ENCODE measurements around the gene ECE1. TPM values are rescaled to one million over a fixed set of nuclear protein-coding genes. Genes with fewer than 3 reads are reported as not detected.

Gene ECE1
- total and polyA plus RNA-seq, 2 donors (not counting 3 experiments of a cell fraction or from before 2014, with no cell fraction given): 437 to 562 TPM

- DNase-seq (ENCODE audit: low read depth, low spot score) (no peak), FAIRE-seq (no peak)
- Histone ChIP-seq H3K4me2 (ENCODE audit: insufficient read depth, low read length) (no peak overlapping the region), H2AFZ (ENCODE audit: low read depth, low read length) (no peak overlapping the region), H3K4me3 (replicated peaks in 1 of 3; ENCODE audit: insufficient read depth in 1 of 3, low read depth in 1 of 3, low read length in 3 of 3) (no peak overlapping the region), H4K20me1 (replicated peaks; ENCODE audit: control insufficient read depth, extremely low read depth, insufficient read depth, low read length) (no peaks in the 10 kb centered on the region), H3K36me3 (ENCODE audit: control insufficient read depth in 2 of 2, extremely low read depth in 1 of 2, insufficient read depth in 2 of 2, low read length in 2 of 2) (peaks cover 33 to 40% of the 10 kb centered on the region in 2 experiments), H3K27ac (ENCODE audit: insufficient read depth, low read depth, low read length) (no peak overlapping the region), H3K9me1 (replicated peaks; ENCODE audit: control insufficient read depth, extremely low read depth, insufficient read depth, low read length) (no peaks in the 10 kb centered on the region), H3K79me2 (ENCODE audit: control insufficient read depth, insufficient read depth, low read length) (peaks cover 83% of the 10 kb centered on the region), H3K4me1 (ENCODE audit: control insufficient read depth, extremely low read depth, insufficient read depth, low read length) (peaks cover 64% of the 10 kb centered on the region), H3K9me3 (replicated peaks; ENCODE audit: control insufficient read depth, insufficient read depth, low read length) (no peaks in the 10 kb centered on the region), H3K27me3 (ENCODE audit: control insufficient read depth in 2 of 2, insufficient read depth in 2 of 2, low read length in 2 of 2) (no peaks in the 10 kb centered on the region), H3K9ac (replicated peaks; ENCODE audit: extremely low read depth, insufficient read depth, low read length) (no peak overlapping the region)
- ChIA-PET POLR2A (no interaction called here), CTCF (interaction anchor here (1.0 to 6.1 kb wide), 3 partner anchors 15 to 96 kb away, joined by 3 to 298 read pairs (median 7); no protein-coding TSS in a partner anchor)
- BruUV-seq (replicated peaks): no TSS peak
- dilution Hi-C loops (cut with MboI; ENCODE audit: extremely low pct_ligation_motif_present, low sequenced_read_pairs): no loop called here
- intact Hi-C loops (cut with micrococcal nuclease): no loop called here
- TF ChIP-seq GATA2 (IDR thresholded peaks at IDR 0.05; ENCODE audit: insufficient read depth, insufficient read length, low read depth, low read length) (no peak), EZH2 (IDR thresholded peaks at IDR 0.05; ENCODE audit: borderline replicate concordance, low read depth, low read length, severe bottlenecking) (no peak), MAX (IDR thresholded peaks at IDR 0.05; ENCODE audit: insufficient read depth, insufficient read length) (no peak), MYC (IDR thresholded peaks at IDR 0.05; ENCODE audit: low read depth, low read length) (no peak), POLR2A (IDR thresholded peaks at IDR 0.05; ENCODE audit: low read depth, low read length) (no peak), JUN (IDR thresholded peaks at IDR 0.05; ENCODE audit: borderline replicate concordance, insufficient read depth, insufficient read length, low read depth) (no peak), FOS (IDR thresholded peaks at IDR 0.05; ENCODE audit: borderline replicate concordance, insufficient read depth, low read length) (no peak), POLR2AphosphoS5 (IDR thresholded peaks at IDR 0.05; ENCODE audit: insufficient read depth, low read depth, low read length) (no peak)
- TF ChIP-seq, protein P1, sequence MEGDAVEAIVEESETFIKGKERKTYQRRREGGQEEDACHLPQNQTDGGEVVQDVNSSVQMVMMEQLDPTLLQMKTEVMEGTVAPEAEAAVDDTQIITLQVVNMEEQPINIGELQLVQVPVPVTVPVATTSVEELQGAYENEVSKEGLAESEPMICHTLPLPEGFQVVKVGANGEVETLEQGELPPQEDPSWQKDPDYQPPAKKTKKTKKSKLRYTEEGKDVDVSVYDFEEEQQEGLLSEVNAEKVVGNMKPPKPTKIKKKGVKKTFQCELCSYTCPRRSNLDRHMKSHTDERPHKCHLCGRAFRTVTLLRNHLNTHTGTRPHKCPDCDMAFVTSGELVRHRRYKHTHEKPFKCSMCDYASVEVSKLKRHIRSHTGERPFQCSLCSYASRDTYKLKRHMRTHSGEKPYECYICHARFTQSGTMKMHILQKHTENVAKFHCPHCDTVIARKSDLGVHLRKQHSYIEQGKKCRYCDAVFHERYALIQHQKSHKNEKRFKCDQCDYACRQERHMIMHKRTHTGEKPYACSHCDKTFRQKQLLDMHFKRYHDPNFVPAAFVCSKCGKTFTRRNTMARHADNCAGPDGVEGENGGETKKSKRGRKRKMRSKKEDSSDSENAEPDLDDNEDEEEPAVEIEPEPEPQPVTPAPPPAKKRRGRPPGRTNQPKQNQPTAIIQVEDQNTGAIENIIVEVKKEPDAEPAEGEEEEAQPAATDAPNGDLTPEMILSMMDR (IDR thresholded peaks at IDR 0.05; ENCODE audit: extremely low read depth in 1 of 2, insufficient read depth in 1 of 2, low read depth in 1 of 2, low read length in 2 of 2): no peak
These were observed 17.7 kb downstream of the ECE1 start for GRCh38 chr1:21272540-21272939.
